ENCODE results near the gene RILPL1. TPM values are rescaled to one million over a fixed set of nuclear protein-coding genes. Genes with fewer than 3 reads are reported as not detected.

RILPL1 gene
- total and polyA plus RNA-seq, 10 of the 15 experiments (the other 5 are each of a cell fraction or from before 2014, with no cell fraction given): 0.05 to 0.61 (median 0.25) TPM

DNA sequence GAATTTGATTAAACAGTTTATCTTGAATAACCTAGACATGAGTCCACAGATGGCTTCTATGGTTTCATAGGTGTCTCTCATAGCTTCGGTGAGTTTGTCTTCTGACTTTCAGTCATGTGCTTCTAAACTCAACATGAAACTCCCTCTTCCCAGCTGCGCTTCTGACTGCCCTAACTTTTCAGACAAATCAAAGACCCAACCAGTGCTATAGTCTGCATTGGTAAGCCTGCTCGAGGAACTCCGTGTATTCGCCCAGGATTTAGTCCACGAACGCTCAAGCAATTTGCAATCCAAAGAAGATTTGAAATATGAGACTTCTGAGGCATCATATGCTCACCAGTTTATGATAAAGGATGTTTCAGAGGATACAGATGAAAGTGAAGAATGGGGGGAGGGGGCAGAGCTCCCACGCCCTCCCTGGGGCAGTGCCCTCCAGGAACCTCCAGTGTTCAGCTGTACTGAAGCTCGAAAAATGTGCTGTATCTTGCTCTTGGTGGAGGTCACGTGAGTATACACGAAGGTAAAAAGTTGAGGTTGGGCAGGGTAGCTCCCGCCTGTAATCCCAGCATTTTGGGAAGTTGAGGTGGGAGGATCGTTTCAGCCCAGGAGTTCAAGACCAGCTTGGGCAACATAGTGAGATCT is 91.9 kb downstream of the RILPL1 start (continued):
- TF ChIP-seq, protein P1, sequence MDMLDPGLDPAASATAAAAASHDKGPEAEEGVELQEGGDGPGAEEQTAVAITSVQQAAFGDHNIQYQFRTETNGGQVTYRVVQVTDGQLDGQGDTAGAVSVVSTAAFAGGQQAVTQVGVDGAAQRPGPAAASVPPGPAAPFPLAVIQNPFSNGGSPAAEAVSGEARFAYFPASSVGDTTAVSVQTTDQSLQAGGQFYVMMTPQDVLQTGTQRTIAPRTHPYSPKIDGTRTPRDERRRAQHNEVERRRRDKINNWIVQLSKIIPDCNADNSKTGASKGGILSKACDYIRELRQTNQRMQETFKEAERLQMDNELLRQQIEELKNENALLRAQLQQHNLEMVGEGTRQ (IDR thresholded peaks at IDR 0.05; ENCODE audit: borderline replicate concordance, low read depth, low read length): peak; percentile 8; the same call in 1 of the 2 replicates
- TF ChIP-seq MEF2B (IDR thresholded peaks at IDR 0.05; ENCODE audit: partially characterized antibody, poor library complexity, severe bottlenecking) (peak; percentile 43), GABPA (IDR thresholded peaks at IDR 0.05; ENCODE audit: low read depth) (no peak), JUNB (IDR thresholded peaks at IDR 0.05) (peak; percentile 66), TAF1 (IDR thresholded peaks at IDR 0.05; ENCODE audit: borderline replicate concordance, low read depth, low read length) (0 out of 2 replicates have a peak, but pooled peaks have one; percentile 7), NRF1 (conservative IDR thresholded peaks at IDR 0.05; ENCODE audit: low read depth, low read length) (no peak)

DNA sequence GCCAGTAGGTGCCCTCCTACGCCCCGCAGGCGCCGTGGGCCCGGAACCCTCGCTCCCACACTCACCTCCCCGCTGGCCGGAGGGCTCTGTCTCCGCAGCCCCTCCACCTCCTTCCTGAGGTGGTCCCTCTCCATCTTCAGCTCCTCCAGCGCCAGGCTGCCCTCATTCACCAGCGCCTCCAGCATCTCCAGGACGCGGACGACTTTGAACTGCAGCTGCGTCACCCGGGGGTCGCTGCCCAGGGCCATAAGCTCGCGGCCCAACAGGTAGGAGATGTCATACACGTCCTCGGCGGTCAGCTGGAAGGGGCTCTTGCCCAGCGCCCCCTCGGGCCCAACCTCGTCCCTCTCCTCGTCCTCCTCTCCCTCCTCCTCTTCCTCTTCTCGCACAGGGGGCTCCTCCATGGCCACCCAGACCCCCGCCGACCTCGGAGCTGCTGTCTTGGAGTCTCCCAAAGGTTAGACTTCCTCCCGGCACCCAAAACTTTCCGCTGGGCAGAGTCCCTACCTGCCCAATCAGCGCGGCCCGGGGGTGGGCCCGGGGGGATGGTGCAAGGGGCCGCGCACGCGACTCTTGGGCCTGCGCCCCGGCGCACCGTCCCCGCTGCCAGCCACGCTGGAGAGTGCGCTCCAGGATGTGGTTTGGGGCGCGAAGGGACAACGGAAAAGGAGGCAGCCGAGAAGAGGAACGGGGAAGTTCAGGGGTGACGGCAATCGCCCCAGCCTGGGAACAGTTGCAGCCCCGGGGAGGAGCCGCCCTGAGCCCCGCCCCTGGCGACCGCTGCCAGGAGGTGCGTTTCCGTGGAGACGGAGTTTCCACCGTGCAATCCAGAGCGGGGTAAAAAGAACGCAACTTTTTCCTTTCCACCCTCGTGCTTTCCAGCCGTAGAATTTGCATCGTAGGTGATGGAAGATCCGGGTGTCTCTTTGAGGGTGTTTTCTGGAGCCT is 97.2 kb downstream of the RILPL1 start, which contains the start of gene RILPL2:
Gene RILPL2 (minus strand): TSS at position 668 of the 948 bp plus-strand sequence. CDS start 264 bp downstream, at position 404.
- H3K79me2 ChIP-seq (ENCODE audit: control insufficient read depth, insufficient read depth, low read length): peaks cover 56% of the 10 kb centered on the region
- peak; percentile 84 for ATAC-seq
- peak; percentile 7 for FAIRE-seq
- in situ Hi-C loops (cut with MboI) (loop anchor here (25.0 kb wide), 1 partner anchor 1476 kb away; the partner anchor contains the start of gene UBC), intact Hi-C loops (cut with micrococcal nuclease; ENCODE audit: unreplicated experiment) (loop anchor here (10.0 kb wide), 1 partner anchor 1339 kb away; no protein-coding TSS in a partner anchor)
- BruUV-seq (replicated peaks): TSS peak; percentile 72
- peak; percentile 86 for DNase-seq (ENCODE audit: low read depth, low spot score)
- H4K20me1 ChIP-seq (ENCODE audit: control insufficient read depth, insufficient read depth): no peaks in the 10 kb centered on the region
- peak within 1 kb of the TSS; percentile 82 for H3K4me3 ChIP-seq
- POLR2A ChIA-PET: interaction anchor here (1.8 to 4.4 kb wide), 3 partner anchors 9 to 52 kb away, joined by 9 to 33 read pairs (median 11); partner anchors contain the start of genes KMT5A and SNRNP35
- CTCF ChIA-PET: interaction anchor here (0.6 to 1.3 kb wide), 4 partner anchors 24 to 67 kb away, joined by 3 to 4 read pairs (median 3); no protein-coding TSS in a partner anchor
- H3K9me3 ChIP-seq (replicated peaks; ENCODE audit: control insufficient read depth, insufficient read depth, low read length): no peaks in the 10 kb centered on the region
- RAD21 ChIA-PET (ENCODE audit: unreplicated experiment): interaction anchor here (0.5 to 7.1 kb wide), 7 partner anchors 8 to 71 kb away, joined by 3 to 48 read pairs (median 4); partner anchors contain the start of gene SNRNP35
- H2AFZ ChIP-seq (ENCODE audit: control insufficient read depth, low read depth, low read length): peak within 1 kb of the TSS; percentile 91
- H3K9ac ChIP-seq (ENCODE audit: control insufficient read depth, insufficient read depth, low read length): peak within 1 kb of the TSS; percentile 89
- peaks cover 0 to 4% of the 10 kb centered on the region in 2 experiments; a peak in 1 of 4 replicates for H3K36me3 ChIP-seq (ENCODE audit: control insufficient read depth in 2 of 2, insufficient read depth in 2 of 2, low read length in 1 of 2)
- SMC1A ChIA-PET (ENCODE audit: uncharacterized antibody, unreplicated experiment): interaction anchor here (0.6 to 4.9 kb wide), 8 partner anchors 8 to 71 kb away, joined by 3 to 48 read pairs (median 4); partner anchors contain the start of gene SNRNP35
- peak within 1 kb of the TSS; percentile 95 for H3K27ac ChIP-seq (ENCODE audit: control insufficient read depth, insufficient read depth)
- H3K4me2 ChIP-seq (ENCODE audit: control insufficient read depth, insufficient read depth): peak within 1 kb of the TSS; percentile 96
- peaks cover 2% of the 10 kb centered on the region; the same call in 1 of the 2 replicates for H3K4me1 ChIP-seq (ENCODE audit: control insufficient read depth, insufficient read depth, low read length)
- 2% methylated on average over 63 of the region's 69 CpGs for WGBS (ENCODE audit: insufficient coverage, insufficient replicate concordance, low lambda C conversion rate, missing lambda C conversion rate)
- H3K27me3 ChIP-seq (replicated peaks in 1 of 2; ENCODE audit: control insufficient read depth in 2 of 2, insufficient read depth in 2 of 2, low read length in 1 of 2): no peaks in the 10 kb centered on the region
- TF ChIP-seq ZNF622 (IDR thresholded peaks at IDR 0.05) (no peak), CEBPB (IDR thresholded peaks at IDR 0.05; ENCODE audit: borderline replicate concordance in 1 of 2, low read depth in 2 of 2, low read length in 2 of 2) (no peak), FOXK2 (IDR thresholded peaks at IDR 0.05) (no peak), NR2C2 (IDR thresholded peaks at IDR 0.05; ENCODE audit: borderline replicate concordance, control insufficient read depth, insufficient read length, low read depth) (no peak), ZNF217 (IDR thresholded peaks at IDR 0.05) (no peak), ZNF274 (IDR thresholded peaks at IDR 0.05; ENCODE audit: insufficient read depth, insufficient read length) (no peak), HDGF (IDR thresholded peaks at IDR 0.05) (peak; percentile 21), ZNF592 (IDR thresholded peaks at IDR 0.05) (no peak), SIN3A (IDR thresholded peaks at IDR 0.05; ENCODE audit: low read depth, low read length) (peak; percentile 85)

Data from GM12878 (cell line).